ENCODE results near the gene MYOG.

MYOG gene

GRCh38 chr1:203085528-203086406, at the start of gene MYOG:
Gene MYOG, minus strand, starts transcription at chr1:203086012. Its CDS starts 51 bp downstream, at chr1:203085961.
- DNase-seq: no peak

GRCh38 chr1:203133970-203134725, 48.3 kb upstream of the MYOG start:
- DNase-seq: peak in 1 of 2 donors; percentile 17

DNA sequence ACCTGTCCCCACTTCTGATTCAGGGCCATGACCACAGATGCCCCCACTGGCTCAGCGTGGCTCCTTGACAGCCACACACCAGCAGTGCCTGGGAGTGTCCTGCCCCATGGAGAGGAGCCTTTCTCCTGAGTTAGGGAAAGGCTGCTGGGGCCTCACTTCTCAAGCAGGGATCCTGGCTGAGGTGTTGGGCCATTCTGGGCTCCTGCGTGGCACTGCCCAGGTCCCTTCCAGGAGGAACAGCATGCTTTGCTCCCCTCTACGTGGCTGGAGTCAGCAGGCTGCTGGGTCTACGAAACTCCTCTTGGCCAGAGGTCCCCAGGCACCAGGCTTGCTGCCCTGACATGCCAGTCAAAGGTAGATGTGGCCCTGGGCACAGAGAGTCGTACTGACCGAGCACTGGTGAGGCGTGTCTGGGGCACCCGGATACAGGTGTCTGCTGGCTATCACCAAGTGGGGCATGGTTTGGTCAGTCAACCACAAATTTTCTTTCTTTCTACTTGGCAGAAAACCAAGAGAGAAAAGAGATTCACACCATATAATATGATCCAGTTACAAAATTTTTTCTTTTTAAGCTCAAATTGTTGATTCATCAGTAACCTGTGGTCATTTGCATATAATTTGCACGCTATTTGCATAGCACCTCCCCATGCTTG, 45.9 kb upstream of the MYOG start:
- DNase-seq: no peak

DNA sequence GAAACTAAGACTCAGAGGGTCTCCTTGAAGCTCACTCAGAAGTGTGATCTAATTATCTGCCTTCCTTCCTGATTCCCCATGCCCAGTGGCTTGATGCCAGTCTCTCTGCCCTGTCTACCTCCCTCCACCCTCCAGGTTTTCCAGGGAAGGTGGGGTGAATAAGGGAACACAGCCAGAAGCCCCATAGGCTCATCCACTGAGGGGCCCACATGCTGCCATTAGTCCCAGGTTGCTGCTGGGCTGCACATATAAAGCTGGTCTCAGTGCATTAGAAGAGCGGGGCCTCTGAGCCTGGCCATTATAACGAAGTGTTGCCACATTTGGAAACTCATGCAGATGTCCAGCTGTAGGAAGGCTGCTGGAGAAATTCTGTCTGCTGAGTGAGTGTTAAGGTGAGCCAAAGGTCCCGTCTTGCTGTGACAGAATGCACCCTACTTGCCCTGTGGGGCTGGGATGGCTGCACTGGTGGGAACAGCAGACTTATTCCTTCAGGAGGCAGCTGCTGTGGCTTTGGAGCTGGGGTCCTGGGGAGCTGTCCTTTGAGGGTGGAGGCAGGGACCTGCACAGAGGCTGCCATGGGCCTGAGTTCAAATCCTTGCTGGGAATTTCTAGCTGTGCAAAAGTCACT, 44.7 kb upstream of the MYOG start:
- no peak for DNase-seq

DNA sequence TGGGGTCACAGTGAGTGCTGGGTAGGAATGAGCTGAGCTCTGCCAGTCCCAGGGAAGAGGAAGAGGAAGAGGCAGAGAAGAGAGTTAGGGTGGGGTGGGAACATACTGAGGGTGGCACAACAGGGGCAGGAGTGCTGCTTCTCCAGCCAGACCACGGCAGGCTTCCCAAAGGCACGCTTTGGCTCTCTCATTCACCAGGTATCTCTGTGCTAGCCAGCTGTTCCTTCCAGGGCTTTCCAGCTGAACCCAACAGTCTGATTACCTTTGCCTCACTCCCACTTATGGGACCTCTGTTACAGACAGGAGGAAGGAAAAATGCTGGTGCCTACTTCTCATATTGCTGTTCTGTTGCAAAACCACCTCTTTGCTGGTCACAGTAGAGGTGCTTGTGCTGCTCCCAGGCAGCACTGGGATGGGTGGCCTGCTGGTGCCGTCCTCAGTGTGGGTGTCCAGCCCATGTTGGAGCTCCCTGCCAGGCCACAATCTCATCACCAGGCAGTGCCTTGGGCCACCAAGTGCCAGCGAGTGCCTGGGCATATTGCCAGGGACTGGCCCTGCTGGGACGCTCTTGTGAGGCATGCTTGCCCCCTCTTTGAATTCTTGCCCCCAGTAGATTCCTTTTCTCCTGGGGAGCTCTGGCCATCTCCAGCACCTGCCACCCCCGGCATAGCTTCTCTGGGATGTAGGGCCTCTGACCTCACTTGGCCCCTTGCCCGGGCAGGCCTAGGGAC, 43.9 kb upstream of the MYOG start:
- DNase-seq: no peak

DNA sequence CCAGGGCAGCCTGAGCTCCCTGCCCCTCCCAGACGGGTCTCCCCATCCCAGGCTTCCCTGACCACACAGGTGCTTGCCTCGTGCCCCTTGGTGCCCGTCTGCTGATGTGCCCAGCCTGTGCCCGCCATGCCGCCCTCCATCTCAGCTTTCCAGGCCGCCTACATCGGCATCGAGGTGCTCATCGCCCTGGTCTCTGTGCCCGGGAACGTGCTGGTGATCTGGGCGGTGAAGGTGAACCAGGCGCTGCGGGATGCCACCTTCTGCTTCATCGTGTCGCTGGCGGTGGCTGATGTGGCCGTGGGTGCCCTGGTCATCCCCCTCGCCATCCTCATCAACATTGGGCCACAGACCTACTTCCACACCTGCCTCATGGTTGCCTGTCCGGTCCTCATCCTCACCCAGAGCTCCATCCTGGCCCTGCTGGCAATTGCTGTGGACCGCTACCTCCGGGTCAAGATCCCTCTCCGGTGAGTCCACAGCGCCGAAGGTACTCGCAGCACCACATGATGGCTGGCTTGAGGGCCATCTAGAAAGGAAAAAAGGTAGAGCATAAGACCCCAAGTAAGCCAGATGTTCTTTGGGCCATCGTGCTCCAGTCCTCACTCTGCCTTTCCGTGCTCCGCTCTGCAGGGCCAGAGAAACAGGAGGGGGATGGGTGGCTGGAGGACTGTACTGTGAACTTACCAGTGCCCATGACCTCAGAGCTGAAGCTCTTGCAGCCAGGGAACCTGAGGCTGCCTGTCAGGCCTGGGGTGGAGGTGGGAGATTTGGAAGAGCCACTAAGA, 43.1 kb upstream of the MYOG start:
- DNase-seq: no peak

GRCh38 chr1:203128431-203128715, 42.6 kb upstream of the MYOG start:
- no peak for DNase-seq

- no peak for DNase-seq
Measured at GRCh38 chr1:203127666-203128430, 42.0 kb upstream of the MYOG start, which contains the start of gene ADORA1. Gene ADORA1, plus strand, starts transcription at chr1:203127726. Its CDS starts 1,116 bp downstream, at chr1:203128842.

GRCh38 chr1:203126866-203127665, 41.3 kb upstream of the MYOG start:
- DNase-seq: no peak

DNA sequence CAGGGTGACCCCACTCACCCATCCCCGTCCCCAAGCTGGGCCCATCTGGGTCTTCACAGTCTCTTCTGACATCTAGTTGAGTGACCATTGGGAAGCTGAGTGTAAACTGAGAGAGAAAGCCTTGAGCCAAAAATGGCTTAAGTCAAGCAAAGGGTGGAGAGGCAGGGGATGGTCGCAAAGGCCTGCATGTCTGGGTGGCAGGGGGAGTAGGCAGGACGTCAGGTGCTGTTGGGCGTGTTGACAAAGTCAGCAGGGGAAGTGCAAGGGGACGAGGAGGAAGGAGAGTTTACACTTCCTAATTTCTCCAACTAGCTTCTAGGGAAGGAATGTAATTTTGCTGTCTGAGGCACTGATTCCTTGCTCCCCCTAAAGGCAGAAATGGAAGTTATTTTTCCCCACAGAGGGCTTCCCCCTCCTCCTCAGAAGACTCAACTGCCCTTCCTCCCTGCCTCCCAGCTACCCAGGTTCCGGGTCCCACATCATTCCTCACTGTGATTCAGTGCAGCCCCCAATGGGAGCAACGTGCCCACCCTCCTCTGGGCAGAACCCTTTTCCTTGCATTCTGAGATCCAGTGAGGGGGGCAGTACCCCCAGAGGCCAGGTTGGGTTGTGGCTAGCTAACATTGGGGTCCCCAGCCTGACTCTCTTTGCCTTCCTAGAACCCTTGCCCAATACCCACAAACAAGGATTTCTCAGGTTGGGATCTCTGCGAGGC, 40.5 kb upstream of the MYOG start:
- DNase-seq: no peak

GRCh38 chr1:203124546-203125317, 38.9 kb upstream of the MYOG start:
- DNase-seq: no peak

DNA sequence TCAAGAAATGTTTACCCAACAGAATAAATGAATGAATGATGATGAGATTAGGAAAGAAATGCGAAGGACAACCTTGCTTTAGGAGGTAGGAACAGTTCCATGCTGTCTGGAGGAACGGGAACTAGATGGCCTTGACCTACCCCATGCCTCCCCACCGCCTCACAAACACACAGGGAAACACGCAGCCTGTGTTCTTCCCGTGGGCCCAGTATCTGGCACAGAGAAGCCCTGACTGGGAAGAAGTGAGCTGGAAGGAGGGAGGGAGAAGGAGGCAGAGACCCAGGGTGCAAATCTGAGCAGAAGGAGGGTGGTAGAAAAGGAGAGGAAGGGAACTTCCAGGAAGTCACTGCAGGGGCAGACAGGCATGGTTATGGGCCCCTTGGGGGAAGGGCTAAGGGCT, 38.2 kb upstream of the MYOG start:
- DNase-seq: no peak

DNA sequence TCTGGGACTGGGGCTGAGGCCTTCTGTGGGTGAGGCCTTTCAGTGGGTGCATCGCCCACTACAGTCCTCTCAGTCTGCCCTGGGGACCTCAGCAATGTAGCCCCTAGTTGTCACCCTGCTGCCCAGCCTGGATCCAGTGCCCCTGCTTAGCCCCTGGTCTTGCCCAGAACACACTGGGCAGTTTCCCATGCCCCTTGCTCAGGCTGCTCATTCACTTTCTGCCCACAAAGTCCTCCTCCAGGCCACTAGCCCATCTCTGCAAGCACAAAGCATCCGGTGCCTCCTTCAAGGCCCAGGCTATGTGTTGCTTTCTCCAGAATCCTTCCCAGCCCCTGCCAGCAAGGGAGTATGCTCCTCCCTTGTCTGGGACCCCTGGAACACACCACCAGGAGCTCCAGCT, 36.3 kb upstream of the MYOG start:
- no peak for DNase-seq

- DNase-seq: no peak
Measured at GRCh38 chr1:203121186-203122015, 35.6 kb upstream of the MYOG start.

DNA sequence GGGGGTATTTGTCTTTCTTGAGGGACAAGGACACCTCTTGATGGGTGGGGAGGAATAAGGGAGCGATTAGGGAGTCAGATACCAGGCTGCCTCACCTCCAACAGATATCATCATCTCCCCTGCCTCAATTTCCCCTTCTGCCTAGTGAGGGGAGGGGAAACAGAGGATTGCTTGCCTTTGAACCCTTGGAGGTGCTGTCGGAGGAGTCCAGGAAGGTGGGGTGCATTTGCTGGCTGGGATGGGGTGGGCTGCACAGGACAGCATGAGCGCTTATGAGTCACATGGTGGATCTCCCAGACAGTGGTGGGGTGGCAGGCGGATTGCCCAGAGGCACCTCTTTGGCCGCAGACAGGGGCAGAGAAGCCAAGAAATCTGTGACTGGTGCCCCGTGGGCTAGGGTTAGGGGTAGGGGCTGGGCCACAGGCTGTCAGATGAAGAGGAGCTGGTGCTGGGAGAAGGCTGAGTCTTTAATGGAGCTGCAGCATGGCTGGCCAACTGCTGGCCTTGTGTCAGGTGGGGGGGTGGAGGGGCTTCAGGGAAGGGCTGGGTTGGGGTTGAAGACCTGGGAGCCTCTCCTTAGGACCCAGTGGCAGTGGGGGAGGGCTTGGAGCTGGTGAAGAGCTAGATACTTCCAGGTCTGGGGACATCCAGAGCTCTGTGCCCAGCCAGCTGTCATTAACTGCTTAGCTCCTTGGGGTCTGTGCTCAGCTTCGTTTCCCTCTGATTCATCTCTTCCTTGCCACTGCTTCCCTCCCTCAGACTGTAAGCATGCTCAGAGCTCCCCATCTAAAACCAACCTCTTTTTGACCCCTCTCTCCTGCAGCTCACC, 34.7 kb upstream of the MYOG start:
- no peak for DNase-seq

All from bone marrow (tissue), 2 donors.